Activated T-helper 1 cell treated with anti-CD3 and anti-CD28 coated beads, Interleukin-2, amount 50 U/mL, for 16 hours (primary cell): Measurements from ENCODE around the gene LRR1.
"Not testable (repeated sequence)": the region's sequence is repeated elsewhere in the genome, so short reads cannot be mapped to it uniquely, and the experiment has no call there.

Experiments
- DNase-seq, 2 donors: peaks; one replicate each; pipeline ENCODE4 v3.0.0-alpha.2; 2020; ENCODE audit warnings: low read depth in 1 of 2, low spot score in 1 of 2

Gene LRR1

GRCh38 chr14:49598485-49599300 lies at the start of gene LRR1:
Gene LRR1 (plus strand): TSS chr14:49598940. CDS start chr14:49599021, 81 bp downstream.
- peak; percentile 71 to 82 for DNase-seq

- no peak for DNase-seq
Measured at GRCh38 chr14:49549446-49549845, 49.3 kb upstream of the LRR1 start.

- no peak for DNase-seq
Measured at GRCh38 chr14:49549881-49550280, 48.9 kb upstream of the LRR1 start.

GRCh38 chr14:49550286-49551184 lies 48.2 kb upstream of the LRR1 start:
- no peak for DNase-seq

GRCh38 chr14:49551569-49551968 lies 47.2 kb upstream of the LRR1 start:
- DNase-seq, result no peak

GRCh38 chr14:49553106-49553505 lies 45.6 kb upstream of the LRR1 start:
- no peak for DNase-seq

- DNase-seq, result no peak
Measured at GRCh38 chr14:49553892-49554291, 44.8 kb upstream of the LRR1 start.

GRCh38 chr14:49559979-49560768 lies 38.6 kb upstream of the LRR1 start:
- no peak for DNase-seq

- no peak for DNase-seq
Measured at GRCh38 chr14:49566714-49567113, 32.0 kb upstream of the LRR1 start.

GRCh38 chr14:49569281-49569680 lies 29.5 kb upstream of the LRR1 start:
- DNase-seq, result no peak

- DNase-seq, result no peak
Measured at GRCh38 chr14:49574038-49574437, 24.7 kb upstream of the LRR1 start.

GRCh38 chr14:49578141-49578540 lies 20.6 kb upstream of the LRR1 start:
- no peak for DNase-seq

GRCh38 chr14:49579841-49580240 lies 18.9 kb upstream of the LRR1 start:
- no peak for DNase-seq

- DNase-seq, result no peak
Measured at GRCh38 chr14:49581209-49582112, 17.3 kb upstream of the LRR1 start.

- no peak for DNase-seq
Measured at GRCh38 chr14:49582113-49582977, 16.4 kb upstream of the LRR1 start.

GRCh38 chr14:49583629-49584028 lies 15.1 kb upstream of the LRR1 start:
- DNase-seq, result no peak

GRCh38 chr14:49584058-49584457 lies 14.7 kb upstream of the LRR1 start:
- no peak for DNase-seq

GRCh38 chr14:49584981-49585640 lies 13.6 kb upstream of the LRR1 start:
- not testable (repeated sequence) for DNase-seq
